Measurements from ENCODE around the gene USP4.
"Not testable (repeated sequence)": the region's sequence is repeated elsewhere in the genome, so short reads cannot be mapped to it uniquely, and the experiment has no call there.

The USP4 gene

GRCh38 chr3:49333916-49334633, 5.8 kb downstream of the USP4 start:
- peaks cover 35% of the 10 kb centered on the region for H3K36me3 ChIP-seq (replicated peaks)
- H3K4me1 ChIP-seq: 0 out of 2 replicates have a peak, but pooled peaks cover 4% of the 10 kb centered on the region
- H3K9me3 ChIP-seq: no peaks in the 10 kb centered on the region
- in situ Hi-C loops (cut with MboI; ENCODE audit: low sequenced_read_pairs): no loop called here
- H3K4me3 ChIP-seq: no peak overlapping the region
- DNase-seq (ENCODE audit: low spot score in 2 of 2): no peak
- no peaks in the 10 kb centered on the region for H3K27me3 ChIP-seq (ENCODE audit: low read depth)

GRCh38 chr3:49333091-49333490, 6.8 kb downstream of the USP4 start:
- no peak overlapping the region for H3K4me3 ChIP-seq

GRCh38 chr3:49329186-49329585, 10.7 kb downstream of the USP4 start:
- no peaks in the 10 kb centered on the region for H3K27me3 ChIP-seq (ENCODE audit: low read depth)
- DNase-seq (ENCODE audit: low spot score in 2 of 2): no peak
- no peaks in the 10 kb centered on the region for H3K4me1 ChIP-seq
- no peak overlapping the region for H3K4me3 ChIP-seq
- no peaks in the 10 kb centered on the region for H3K9me3 ChIP-seq
- in situ Hi-C loops (cut with MboI; ENCODE audit: low sequenced_read_pairs): no loop called here
- H3K36me3 ChIP-seq (replicated peaks): peaks cover 65% of the 10 kb centered on the region

More at GRCh38 chr3:49333091-49333490, 6.8 kb downstream of the USP4 start:
- Histone ChIP-seq H3K4me1 (no peaks in the 10 kb centered on the region), H3K9me3 (no peaks in the 10 kb centered on the region), H3K36me3 (replicated peaks) (peaks cover 45% of the 10 kb centered on the region), H3K27me3 (ENCODE audit: low read depth) (no peaks in the 10 kb centered on the region)
- DNase-seq (ENCODE audit: low spot score in 2 of 2): no peak
- in situ Hi-C loops (cut with MboI; ENCODE audit: low sequenced_read_pairs): no loop called here

DNA sequence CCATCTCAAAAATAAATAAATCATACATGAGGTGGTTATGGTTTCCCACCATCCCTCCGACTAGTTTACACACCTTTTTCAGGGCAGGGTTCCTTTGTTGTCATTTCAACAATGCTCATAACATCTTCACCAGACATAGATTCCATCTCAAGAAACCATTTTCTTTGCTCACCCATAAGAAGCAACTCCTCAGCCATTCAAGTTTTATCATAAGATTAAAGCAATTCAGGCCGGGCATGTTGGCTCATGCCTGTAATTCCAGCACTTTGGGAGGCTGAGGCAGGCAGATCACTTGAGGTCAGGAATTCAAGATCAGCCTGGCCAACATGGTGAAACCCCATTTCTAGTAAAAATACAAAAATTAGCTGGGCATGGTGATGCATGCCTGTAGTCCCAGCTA, 11.5 kb downstream of the USP4 start:
- H3K4me3 ChIP-seq; DNase-seq (ENCODE audit: low spot score in 2 of 2); in situ Hi-C loops (cut with MboI; ENCODE audit: low sequenced_read_pairs); H3K27me3 ChIP-seq (ENCODE audit: low read depth); H3K4me1 ChIP-seq; H3K9me3 ChIP-seq: not testable (repeated sequence)
- H3K36me3 ChIP-seq (replicated peaks): peaks cover 67% of the 10 kb centered on the region

- peak in 1 of 2 experiments; percentile 12 for DNase-seq (ENCODE audit: low spot score in 2 of 2)
- no peak overlapping the region for H3K4me3 ChIP-seq
- H3K27me3 ChIP-seq (ENCODE audit: low read depth): no peaks in the 10 kb centered on the region
- no peaks in the 10 kb centered on the region for H3K4me1 ChIP-seq
- in situ Hi-C loops (cut with MboI; ENCODE audit: low sequenced_read_pairs): no loop called here
- H3K36me3 ChIP-seq (replicated peaks): peaks cover 67% of the 10 kb centered on the region
- no peaks in the 10 kb centered on the region for H3K9me3 ChIP-seq
Measured at GRCh38 chr3:49327485-49327884, 12.4 kb downstream of the USP4 start.

DNA sequence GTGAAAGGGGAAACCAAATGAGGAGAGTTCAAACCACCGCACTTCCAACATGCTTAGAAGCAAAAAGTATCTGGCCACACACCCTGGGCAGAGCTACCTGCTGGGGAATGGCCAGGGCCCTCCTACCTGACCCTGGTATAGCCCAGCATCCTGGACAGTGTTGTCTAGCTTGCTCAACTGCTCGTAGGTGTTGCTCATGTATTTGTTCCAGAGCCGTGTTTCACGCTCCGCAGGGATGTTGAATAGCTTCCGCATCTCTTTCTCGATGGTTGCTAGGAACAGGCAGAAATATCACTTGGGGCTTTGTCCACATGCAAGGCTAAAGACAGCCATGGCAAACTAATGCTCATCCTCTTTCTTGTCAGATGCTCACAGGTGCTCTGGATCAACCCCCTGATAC, 15.1 kb downstream of the USP4 start:
- no peak for DNase-seq (ENCODE audit: low spot score in 2 of 2)
- in situ Hi-C loops (cut with MboI; ENCODE audit: low sequenced_read_pairs): no loop called here
- Histone ChIP-seq H3K9me3 (no peaks in the 10 kb centered on the region), H3K4me1 (no peaks in the 10 kb centered on the region), H3K27me3 (ENCODE audit: low read depth) (no peaks in the 10 kb centered on the region), H3K4me3 (no peak overlapping the region), H3K36me3 (replicated peaks) (peaks cover 76% of the 10 kb centered on the region)

DNA sequence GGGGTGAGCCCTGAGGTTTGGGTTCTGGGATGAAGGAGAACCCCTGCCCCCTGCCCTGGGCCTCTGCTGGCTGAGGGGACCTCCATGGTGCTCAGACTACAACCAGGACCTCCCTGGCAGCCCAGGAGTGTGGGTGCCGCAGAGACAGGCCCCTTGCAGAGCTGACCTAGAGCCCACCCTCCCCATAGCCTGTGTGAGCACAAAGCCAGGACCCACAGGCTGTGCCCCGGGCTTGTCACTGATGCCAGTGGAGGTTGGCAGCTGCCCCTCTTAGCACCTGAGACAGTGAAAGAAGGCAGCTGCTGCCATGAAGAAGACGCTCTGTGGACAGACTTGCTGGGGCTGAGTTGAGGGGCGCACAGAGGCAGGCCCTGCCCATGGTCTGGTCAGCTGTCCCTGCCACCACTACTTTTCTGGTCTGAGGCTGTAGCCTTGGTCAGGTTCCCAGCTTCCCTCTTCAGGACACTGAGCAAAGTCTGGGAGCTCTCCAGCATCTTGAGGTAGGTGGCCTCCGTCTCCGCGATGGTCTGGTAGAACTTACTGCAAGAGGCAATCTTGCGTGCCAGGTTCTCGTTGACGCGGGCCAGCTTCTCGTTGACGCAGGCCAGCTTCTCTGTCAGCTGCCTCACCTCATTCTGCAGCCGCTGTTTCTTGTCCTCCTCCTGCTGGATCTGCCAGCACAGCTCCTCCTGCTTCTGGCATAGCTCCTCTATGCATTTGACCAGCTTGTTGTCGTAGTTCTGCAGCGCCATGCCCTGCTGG, 23.0 kb downstream of the USP4 start:
- DNase-seq (ENCODE audit: low spot score in 2 of 2): no peak
- Histone ChIP-seq H3K27me3 (ENCODE audit: low read depth) (no peaks in the 10 kb centered on the region), H3K4me1 (no peaks in the 10 kb centered on the region), H3K9me3 (no peaks in the 10 kb centered on the region), H3K4me3 (no peak overlapping the region), H3K36me3 (replicated peaks) (peaks cover 34% of the 10 kb centered on the region)
- in situ Hi-C loops (cut with MboI; ENCODE audit: low sequenced_read_pairs): no loop called here

DNA sequence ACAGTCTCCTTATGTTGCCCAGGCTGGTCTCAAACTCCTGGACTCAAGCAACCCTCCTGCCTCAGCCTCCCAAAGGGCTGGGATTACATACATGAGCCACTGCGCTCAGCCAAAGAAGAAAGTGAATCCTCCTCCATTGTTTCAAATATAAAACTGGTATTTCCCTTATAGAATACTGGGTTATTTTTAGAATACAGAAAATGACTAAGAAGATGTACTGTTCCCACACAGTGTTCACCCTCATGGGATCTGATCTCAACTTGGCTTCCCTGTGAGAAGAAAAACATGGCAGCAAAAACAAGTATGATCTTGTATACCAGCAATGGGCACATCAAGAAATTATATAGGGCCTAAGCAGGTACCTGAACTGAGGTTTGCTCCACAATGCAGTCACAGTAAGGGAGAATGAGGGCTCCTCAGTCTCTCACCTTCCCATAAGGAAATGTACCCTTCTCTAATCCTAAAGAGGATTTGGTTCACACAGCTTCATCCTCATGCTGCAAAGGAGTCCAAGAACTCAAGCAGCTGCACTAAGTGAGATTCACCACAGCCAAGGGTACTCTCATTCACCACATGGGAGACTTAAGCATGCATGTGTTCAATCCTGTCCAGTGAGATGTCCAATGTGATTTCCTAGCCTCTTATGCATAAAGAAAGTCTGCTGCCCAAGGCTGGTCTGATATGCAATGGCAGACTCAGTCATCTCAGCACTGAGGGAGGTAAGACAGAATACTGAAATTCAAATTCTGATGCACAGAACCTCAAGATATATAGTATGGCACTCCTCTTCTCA, 25.8 kb downstream of the USP4 start:
- H3K36me3 ChIP-seq (replicated peaks): peaks cover 31% of the 10 kb centered on the region
- in situ Hi-C loops (cut with MboI; ENCODE audit: low sequenced_read_pairs): no loop called here
- no peaks in the 10 kb centered on the region for H3K9me3 ChIP-seq
- DNase-seq (ENCODE audit: low spot score in 2 of 2): no peak
- H3K27me3 ChIP-seq (ENCODE audit: low read depth): no peaks in the 10 kb centered on the region
- no peaks in the 10 kb centered on the region for H3K4me1 ChIP-seq
- H3K4me3 ChIP-seq: no peak overlapping the region

DNA sequence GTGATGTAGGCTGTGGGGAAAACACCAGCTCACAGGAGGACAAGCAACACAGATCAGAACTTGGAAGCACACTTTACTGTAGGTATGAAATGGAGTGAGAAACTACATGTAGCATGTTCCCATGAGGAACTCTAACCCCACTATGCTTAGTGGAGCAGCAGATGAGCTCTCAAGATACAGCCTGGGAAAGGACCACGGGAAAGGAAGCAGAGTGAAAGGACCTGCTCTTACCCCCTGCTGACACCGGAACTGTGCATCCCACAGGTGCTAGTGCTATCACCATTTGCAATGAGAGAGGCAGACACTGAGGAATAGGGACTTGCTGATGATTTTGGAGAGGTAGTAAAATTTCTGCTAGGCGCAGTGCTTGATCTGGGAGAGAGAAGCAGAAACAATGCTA, 28.6 kb downstream of the USP4 start:
- DNase-seq (ENCODE audit: low spot score in 2 of 2): no peak
- H3K4me1 ChIP-seq: no peaks in the 10 kb centered on the region
- in situ Hi-C loops (cut with MboI; ENCODE audit: low sequenced_read_pairs): no loop called here

DNA sequence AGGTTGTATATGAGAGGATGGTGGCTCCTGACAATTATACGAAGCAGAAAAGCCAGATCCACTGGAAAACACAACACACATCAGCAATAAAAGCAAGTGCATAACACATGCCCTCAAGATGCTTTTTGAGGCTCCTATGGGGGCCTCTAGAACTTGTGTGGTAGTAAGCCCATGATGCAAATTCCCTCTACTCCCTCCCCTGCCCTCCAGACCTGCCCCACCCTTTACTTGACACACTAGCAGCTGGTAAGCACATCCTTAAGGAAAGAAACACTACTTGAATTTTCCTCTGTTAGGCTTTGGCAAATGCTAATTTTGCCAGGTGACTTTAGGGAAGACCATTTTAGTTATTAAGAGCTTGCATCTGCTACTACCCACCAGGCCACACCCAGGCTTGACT, 29.2 kb downstream of the USP4 start:
- DNase-seq (ENCODE audit: low spot score in 2 of 2): no peak
- Histone ChIP-seq H3K36me3 (replicated peaks) (peaks cover 29% of the 10 kb centered on the region), H3K4me1 (no peaks in the 10 kb centered on the region), H3K27me3 (ENCODE audit: low read depth) (no peaks in the 10 kb centered on the region), H3K9me3 (no peaks in the 10 kb centered on the region), H3K4me3 (no peak overlapping the region)
- in situ Hi-C loops (cut with MboI; ENCODE audit: low sequenced_read_pairs): no loop called here

More for the DNA sequence above, 28.6 kb downstream of the USP4 start:
- no peaks in the 10 kb centered on the region for H3K27me3 ChIP-seq (ENCODE audit: low read depth)
- H3K9me3 ChIP-seq: no peaks in the 10 kb centered on the region
- H3K4me3 ChIP-seq: no peak overlapping the region
- H3K36me3 ChIP-seq (replicated peaks): peaks cover 29% of the 10 kb centered on the region

DNA sequence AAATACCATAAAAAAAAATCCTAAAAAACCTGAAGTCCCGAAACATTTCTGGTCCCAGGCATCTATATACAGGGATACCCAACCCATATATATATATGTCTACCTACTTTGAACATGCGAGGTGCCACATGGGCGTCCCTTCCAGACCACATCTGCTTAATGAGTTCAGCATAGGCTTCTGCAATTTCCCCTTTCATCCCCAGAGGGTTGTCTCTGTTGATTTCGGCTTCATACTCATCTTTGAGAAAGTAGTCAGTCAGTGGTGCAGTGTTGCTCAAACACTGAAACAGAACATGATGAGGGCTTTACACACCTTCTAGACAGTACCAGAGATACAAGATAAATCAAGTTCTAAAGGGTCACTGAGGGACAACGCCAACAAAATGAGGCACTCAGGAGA, 34.2 kb downstream of the USP4 start:
- DNase-seq (ENCODE audit: low spot score in 2 of 2): no peak
- H3K27me3 ChIP-seq (ENCODE audit: low read depth): no peaks in the 10 kb centered on the region
- in situ Hi-C loops (cut with MboI; ENCODE audit: low sequenced_read_pairs): no loop called here
- peaks cover 33% of the 10 kb centered on the region for H3K36me3 ChIP-seq (replicated peaks)
- no peaks in the 10 kb centered on the region for H3K4me1 ChIP-seq
- no peaks in the 10 kb centered on the region for H3K9me3 ChIP-seq
- no peak overlapping the region for H3K4me3 ChIP-seq

GRCh38 chr3:49302613-49303012, 37.2 kb downstream of the USP4 start:
- H3K36me3 ChIP-seq (replicated peaks): peaks cover 38% of the 10 kb centered on the region
- H3K4me1 ChIP-seq: no peaks in the 10 kb centered on the region
- H3K9me3 ChIP-seq: no peaks in the 10 kb centered on the region
- no peaks in the 10 kb centered on the region for H3K27me3 ChIP-seq (ENCODE audit: low read depth)
- no peak for DNase-seq (ENCODE audit: low spot score in 2 of 2)
- no peak overlapping the region for H3K4me3 ChIP-seq
- in situ Hi-C loops (cut with MboI; ENCODE audit: low sequenced_read_pairs): no loop called here

GRCh38 chr3:49300595-49300994, 39.3 kb downstream of the USP4 start:
- no peaks in the 10 kb centered on the region for H3K9me3 ChIP-seq
- in situ Hi-C loops (cut with MboI; ENCODE audit: low sequenced_read_pairs): no loop called here
- no peak overlapping the region for H3K4me3 ChIP-seq
- no peaks in the 10 kb centered on the region for H3K4me1 ChIP-seq
- H3K27me3 ChIP-seq (ENCODE audit: low read depth): no peaks in the 10 kb centered on the region
- H3K36me3 ChIP-seq (replicated peaks): peaks cover 48% of the 10 kb centered on the region
- DNase-seq (ENCODE audit: low spot score in 2 of 2): no peak

- in situ Hi-C loops (cut with MboI; ENCODE audit: low sequenced_read_pairs): no loop called here
- Histone ChIP-seq H3K9me3 (no peaks in the 10 kb centered on the region), H3K36me3 (replicated peaks) (peaks cover 62% of the 10 kb centered on the region), H3K27me3 (ENCODE audit: low read depth) (no peaks in the 10 kb centered on the region), H3K4me3 (no peak overlapping the region), H3K4me1 (no peaks in the 10 kb centered on the region)
- no peak for DNase-seq (ENCODE audit: low spot score in 2 of 2)
Measured at GRCh38 chr3:49298511-49298910, 41.3 kb downstream of the USP4 start.

Data from HAP-1 (cell line).